Measurements from ENCODE around the gene BTRC.

DNA sequence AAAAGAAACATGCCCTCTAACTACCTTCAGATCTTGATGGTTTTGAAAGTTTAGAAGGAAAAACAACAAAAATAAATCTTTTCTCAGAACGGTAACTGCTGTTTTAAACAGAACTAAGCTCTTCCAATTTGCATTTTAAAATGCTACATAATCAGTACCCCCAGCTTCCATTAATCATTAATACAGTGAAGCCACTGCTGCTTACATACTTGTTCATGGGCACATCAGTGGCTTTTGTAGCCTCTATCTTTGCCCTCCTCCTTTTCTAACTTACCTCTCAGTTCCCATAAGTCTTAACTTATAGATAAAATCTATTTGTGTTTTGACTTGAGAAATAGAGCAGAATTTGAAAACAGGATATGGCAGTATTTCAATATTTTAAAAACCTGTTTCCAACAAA is 125.0 kb downstream of the BTRC start:
- no peak for TF ChIP-seq LEF1 (IDR thresholded peaks at IDR 0.05; ENCODE audit: borderline replicate concordance)
- TF ChIP-seq TARDBP (IDR thresholded peaks at IDR 0.05) = no peak
- TF ChIP-seq, protein P1, sequence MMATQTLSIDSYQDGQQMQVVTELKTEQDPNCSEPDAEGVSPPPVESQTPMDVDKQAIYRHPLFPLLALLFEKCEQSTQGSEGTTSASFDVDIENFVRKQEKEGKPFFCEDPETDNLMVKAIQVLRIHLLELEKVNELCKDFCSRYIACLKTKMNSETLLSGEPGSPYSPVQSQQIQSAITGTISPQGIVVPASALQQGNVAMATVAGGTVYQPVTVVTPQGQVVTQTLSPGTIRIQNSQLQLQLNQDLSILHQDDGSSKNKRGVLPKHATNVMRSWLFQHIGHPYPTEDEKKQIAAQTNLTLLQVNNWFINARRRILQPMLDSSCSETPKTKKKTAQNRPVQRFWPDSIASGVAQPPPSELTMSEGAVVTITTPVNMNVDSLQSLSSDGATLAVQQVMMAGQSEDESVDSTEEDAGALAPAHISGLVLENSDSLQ (IDR thresholded peaks at IDR 0.05) = no peak
- TF ChIP-seq SUZ12 (IDR thresholded peaks at IDR 0.05) = no peak
- TF ChIP-seq BHLHE40 (IDR thresholded peaks at IDR 0.05; ENCODE audit: borderline replicate concordance) = no peak
- no peak for TF ChIP-seq SP1 (IDR thresholded peaks at IDR 0.05)
- no peak for TF ChIP-seq HDGF (IDR thresholded peaks at IDR 0.05; ENCODE audit: borderline replicate concordance)
